WTC11 (cell line): ENCODE measurements around the gene GNAO1. TPM values are rescaled to one million over a fixed set of nuclear protein-coding genes. Genes with fewer than 3 reads are reported as not detected.
"Not testable (repeated sequence)": the region's sequence is repeated elsewhere in the genome, so short reads cannot be mapped to it uniquely, and the experiment has no call there.

Experiments used
- ATAC-seq: fragments of 200-7000 bp; cut with Tn5 transposase; 2 replicates; pipeline ENCODE4 v1.10.0; 2021; ENCODE audit warnings: mild to moderate bottlenecking, moderate library complexity
- CTCF ChIA-PET: fragments of 300-600 bp; sonication (Branson Sonifier 250); formaldehyde crosslinking; loops from one replicate; lab custom pipeline; 2021; ENCODE audit warnings: antibody characterized with exemption; lab: Charles Lee
- POLR2A ChIA-PET: fragments of 350-600 bp; sonication (Branson Sonifier 250); formaldehyde crosslinking; loops from one replicate; lab custom pipeline; 2021; ENCODE audit warnings: antibody characterized with exemption; lab: Charles Lee
- DNase-seq: peaks from one replicate; pipeline ENCODE4 v3.0.0; 2021; ENCODE audit warnings: low spot score
- H3K27ac Mint-ChIP-seq: 2 replicates; pipeline ENCODE4 v1.8.0; 2021; ENCODE audit warnings: mixed read lengths
- H3K27me3 Mint-ChIP-seq: 2 replicates; pipeline ENCODE4 v1.8.0; 2021; ENCODE audit warnings: low read depth, mild to moderate bottlenecking, moderate library complexity, mixed read lengths
- H3K36me3 Mint-ChIP-seq: 2 replicates; pipeline ENCODE4 v1.8.0; 2021; ENCODE audit warnings: mixed read lengths
- H3K4me1 Mint-ChIP-seq: 2 replicates; pipeline ENCODE4 v1.8.0; 2022; ENCODE audit warnings: mixed read lengths
- H3K4me3 Mint-ChIP-seq: 2 replicates; pipeline ENCODE4 v1.8.0; 2021; ENCODE audit warnings: mild to moderate bottlenecking, moderate library complexity, mixed read lengths
- H3K9me3 Mint-ChIP-seq: 2 replicates; pipeline ENCODE4 v1.8.0; 2021; ENCODE audit warnings: mixed read lengths
- EMX1 ChIP-seq: fragments of 250-450 bp; sonication (Bioruptor Pico); IDR thresholded peaks from 2 replicates; pipeline ENCODE4 v1.8.0; 2021; ENCODE audit warnings: mild to moderate bottlenecking
- ESRRA ChIP-seq: sonication (generic); formaldehyde crosslinking; IDR thresholded peaks from 2 replicates; pipeline ENCODE4 v1.8.1; 2022; ENCODE audit warnings: mild to moderate bottlenecking, missing genetic modification reagents, borderline replicate concordance
- GTF2I ChIP-seq: fragments of 250-450 bp; sonication (Bioruptor Pico); conservative IDR thresholded peaks from 2 replicates; pipeline ENCODE4 v1.4.0; 2021; ENCODE audit warnings: mild to moderate bottlenecking
- NFATC4 ChIP-seq: fragments of 250-450 bp; sonication (Bioruptor Pico); IDR thresholded peaks from 2 replicates; pipeline ENCODE4 v1.9.0; 2021; ENCODE audit warnings: mild to moderate bottlenecking
- NFYB ChIP-seq: sonication (generic); formaldehyde crosslinking; conservative IDR thresholded peaks from 2 replicates; pipeline ENCODE4 v1.8.0; 2022; ENCODE audit warnings: low read depth, missing genetic modification reagents
- OVOL2 ChIP-seq: fragments of 250-450 bp; sonication (Bioruptor Pico); IDR thresholded peaks from 2 replicates; pipeline ENCODE4 v1.9.0; 2021; ENCODE audit warnings: mild to moderate bottlenecking, borderline replicate concordance
- SMAD3 ChIP-seq: sonication (generic); formaldehyde crosslinking; IDR thresholded peaks from 2 replicates; pipeline ENCODE4 v1.8.0; 2022; ENCODE audit warnings: missing genetic modification reagents, mild to moderate bottlenecking, borderline replicate concordance
- SMAD4 ChIP-seq: sonication (generic); formaldehyde crosslinking; IDR thresholded peaks from 2 replicates; pipeline ENCODE4 v1.8.0; 2022; ENCODE audit warnings: mild to moderate bottlenecking, missing genetic modification reagents
- ZNF138 ChIP-seq: sonication (generic); formaldehyde crosslinking; conservative IDR thresholded peaks from 2 replicates; pipeline ENCODE4 v1.8.1; 2022; ENCODE audit warnings: mild to moderate bottlenecking, moderate library complexity, missing genetic modification reagents
- ZNF232 ChIP-seq: sonication (generic); formaldehyde crosslinking; IDR thresholded peaks from 2 replicates; pipeline ENCODE4 v1.8.0; 2022; ENCODE audit warnings: mild to moderate bottlenecking, missing genetic modification reagents
- ZNF671 ChIP-seq: fragments of 250-450 bp; sonication (Bioruptor Pico); IDR thresholded peaks from 2 replicates; pipeline ENCODE4 v1.8.0; 2021; ENCODE audit warnings: mild to moderate bottlenecking
- total RNA-seq: library from RNA; stranded (reverse); gene quantifications from 3 replicates; pipeline ENCODE4 v1.2.3, GENCODE V29; 2021
- TF ChIP-seq, protein P1 (sequence below): fragments of 250-450 bp; sonication (Bioruptor Pico); conservative IDR thresholded peaks from 2 replicates; pipeline ENCODE4 v1.9.0; 2021; ENCODE audit warnings: mild to moderate bottlenecking
- TF ChIP-seq, protein P2 (sequence below): fragments of 250-450 bp; sonication (Bioruptor Pico); IDR thresholded peaks from 2 replicates; pipeline ENCODE4 v1.9.0; 2021; ENCODE audit warnings: moderate library complexity, mild to moderate bottlenecking, inconsistent platforms, borderline replicate concordance
- TF ChIP-seq, protein P3 (sequence below): fragments of 250-450 bp; sonication (Bioruptor Pico); IDR thresholded peaks from 2 replicates; pipeline ENCODE4 v1.9.0; 2021; ENCODE audit warnings: mild to moderate bottlenecking
- TF ChIP-seq, protein P4 (sequence below): sonication (generic); formaldehyde crosslinking; IDR thresholded peaks from 2 replicates; pipeline ENCODE4 v1.8.1; 2023; ENCODE audit warnings: mild to moderate bottlenecking, missing genetic modification reagents, borderline replicate concordance

Gene GNAO1
- total RNA-seq, 1 experiment from 2014 or later, result 30.6 TPM

DNA sequence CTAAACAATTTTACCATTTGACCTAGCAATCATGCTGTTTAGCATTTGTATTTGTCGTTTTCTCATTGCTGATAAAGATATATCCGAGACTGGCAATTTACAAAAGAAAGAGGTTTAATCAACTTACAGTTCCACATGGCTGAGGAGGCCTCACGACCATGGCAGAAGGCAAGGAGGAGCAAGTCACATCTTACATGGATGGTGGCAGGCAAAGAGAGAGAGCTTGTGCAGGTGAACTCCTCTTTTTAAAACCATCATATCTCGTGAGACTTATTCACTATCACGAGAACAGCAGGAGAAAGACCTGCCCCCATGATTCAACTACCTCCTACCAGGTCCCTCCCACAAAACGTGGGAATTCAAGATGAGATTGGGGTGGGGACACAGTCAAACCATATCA is 187.8 kb downstream of the GNAO1 start:
- not testable (repeated sequence) for H3K27ac Mint-ChIP-seq

DNA sequence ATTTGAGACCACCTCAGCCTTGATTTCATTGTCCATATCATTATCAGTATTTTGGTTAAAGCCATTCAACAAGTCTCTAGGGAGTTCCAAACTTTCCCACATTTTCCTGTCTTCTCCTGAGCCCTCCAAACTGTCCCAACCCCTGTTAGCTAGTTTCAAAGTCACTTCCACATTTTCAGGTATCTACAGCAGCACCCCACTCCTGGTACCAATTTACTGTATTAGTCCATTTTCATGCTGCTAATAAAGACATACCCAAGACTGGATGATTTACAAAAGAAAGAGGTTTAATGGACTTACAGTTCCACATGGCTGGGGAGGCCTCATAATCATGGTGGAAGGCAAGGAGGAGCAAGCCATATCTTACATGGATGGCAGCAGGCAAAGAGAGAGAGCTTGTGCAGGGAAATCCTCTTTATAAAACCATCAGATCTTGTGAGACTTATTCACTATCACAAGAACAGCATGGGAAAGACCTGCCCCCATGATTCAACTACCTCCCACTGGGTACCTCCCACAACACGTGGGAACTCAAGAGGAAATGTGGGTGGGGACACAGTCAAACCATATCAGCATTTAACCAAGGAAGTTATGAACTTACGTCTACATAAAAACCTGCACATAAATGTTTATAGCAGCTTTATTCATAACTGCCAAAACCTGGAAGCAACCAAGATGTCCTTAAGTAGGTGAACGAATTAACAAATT is 189.6 kb downstream of the GNAO1 start:
- H3K4me3 Mint-ChIP-seq, H3K27me3 Mint-ChIP-seq, H3K4me1 Mint-ChIP-seq, POLR2A ChIA-PET, ATAC-seq, DNase-seq, CTCF ChIA-PET, H3K27ac Mint-ChIP-seq: not testable (repeated sequence)
- peaks cover 81% of the 10 kb centered on the region for H3K36me3 Mint-ChIP-seq
- H3K9me3 Mint-ChIP-seq, result peaks cover 54% of the 10 kb centered on the region

More for the DNA sequence above, 187.8 kb downstream of the GNAO1 start:
- H3K9me3 Mint-ChIP-seq, result peaks cover 54% of the 10 kb centered on the region
- CTCF ChIA-PET, POLR2A ChIA-PET, H3K4me1 Mint-ChIP-seq, DNase-seq, ATAC-seq, H3K4me3 Mint-ChIP-seq, H3K27me3 Mint-ChIP-seq: not testable (repeated sequence)
- H3K36me3 Mint-ChIP-seq, result peaks cover 68% of the 10 kb centered on the region

- H3K4me3 Mint-ChIP-seq, result no peak overlapping the region
- TF ChIP-seq GTF2I (CRISPR knock-in tag) (no peak), ZNF671 (CRISPR knock-in tag) (no peak), ESRRA (CRISPR knock-in tag) (no peak), NFATC4 (CRISPR knock-in tag) (no peak), NFYB (CRISPR knock-in tag) (no peak), OVOL2 (CRISPR knock-in tag) (no peak), SMAD4 (CRISPR knock-in tag) (no peak), ZNF138 (CRISPR knock-in tag) (no peak), ZNF232 (CRISPR knock-in tag) (no peak), SMAD3 (CRISPR knock-in tag) (no peak), EMX1 (CRISPR knock-in tag) (no peak)
- TF ChIP-seq, protein P1, sequence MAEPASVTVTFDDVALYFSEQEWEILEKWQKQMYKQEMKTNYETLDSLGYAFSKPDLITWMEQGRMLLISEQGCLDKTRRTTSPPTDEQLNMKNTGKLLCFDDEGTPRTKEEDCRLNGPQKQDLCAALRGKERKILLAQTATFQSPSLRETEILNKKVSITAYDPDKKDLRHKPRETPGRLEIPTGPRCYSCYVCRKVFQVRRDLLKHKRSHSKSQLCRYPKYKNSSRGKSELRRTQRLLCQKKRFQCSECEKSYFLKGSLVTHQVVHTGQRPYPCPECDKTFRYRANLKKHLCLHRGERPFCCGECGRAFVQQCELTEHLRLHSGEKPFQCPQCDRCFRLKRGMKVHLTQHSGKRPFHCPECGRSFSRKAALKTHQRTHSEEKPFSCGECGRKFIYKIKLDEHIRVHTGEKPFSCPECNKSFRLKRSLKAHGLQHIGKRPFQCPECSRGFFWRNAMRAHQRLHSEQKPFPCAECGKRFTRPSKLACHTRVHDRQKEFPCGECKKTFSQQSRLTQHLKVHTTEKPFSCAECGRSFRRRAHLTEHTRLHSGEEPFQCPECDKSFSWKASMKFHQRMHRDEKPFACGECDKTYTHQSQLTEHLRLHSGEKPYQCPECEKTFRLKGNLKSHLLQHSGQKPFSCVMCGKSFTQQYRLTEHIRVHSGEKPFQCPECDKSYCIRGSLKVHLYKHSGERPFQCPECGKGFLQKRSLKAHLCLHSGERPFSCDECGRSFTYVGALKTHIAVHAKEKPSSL, result no peak
- TF ChIP-seq, protein P2, sequence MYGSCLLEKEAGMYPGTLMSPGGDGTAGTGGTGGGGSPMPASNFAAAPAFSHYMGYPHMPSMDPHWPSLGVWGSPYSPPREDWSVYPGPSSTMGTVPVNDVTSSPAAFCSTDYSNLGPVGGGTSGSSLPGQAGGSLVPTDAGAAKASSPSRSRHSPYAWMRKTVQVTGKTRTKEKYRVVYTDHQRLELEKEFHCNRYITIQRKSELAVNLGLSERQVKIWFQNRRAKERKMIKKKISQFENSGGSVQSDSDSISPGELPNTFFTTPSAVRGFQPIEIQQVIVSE (CRISPR knock-in tag), result no peak
- TF ChIP-seq, protein P3, sequence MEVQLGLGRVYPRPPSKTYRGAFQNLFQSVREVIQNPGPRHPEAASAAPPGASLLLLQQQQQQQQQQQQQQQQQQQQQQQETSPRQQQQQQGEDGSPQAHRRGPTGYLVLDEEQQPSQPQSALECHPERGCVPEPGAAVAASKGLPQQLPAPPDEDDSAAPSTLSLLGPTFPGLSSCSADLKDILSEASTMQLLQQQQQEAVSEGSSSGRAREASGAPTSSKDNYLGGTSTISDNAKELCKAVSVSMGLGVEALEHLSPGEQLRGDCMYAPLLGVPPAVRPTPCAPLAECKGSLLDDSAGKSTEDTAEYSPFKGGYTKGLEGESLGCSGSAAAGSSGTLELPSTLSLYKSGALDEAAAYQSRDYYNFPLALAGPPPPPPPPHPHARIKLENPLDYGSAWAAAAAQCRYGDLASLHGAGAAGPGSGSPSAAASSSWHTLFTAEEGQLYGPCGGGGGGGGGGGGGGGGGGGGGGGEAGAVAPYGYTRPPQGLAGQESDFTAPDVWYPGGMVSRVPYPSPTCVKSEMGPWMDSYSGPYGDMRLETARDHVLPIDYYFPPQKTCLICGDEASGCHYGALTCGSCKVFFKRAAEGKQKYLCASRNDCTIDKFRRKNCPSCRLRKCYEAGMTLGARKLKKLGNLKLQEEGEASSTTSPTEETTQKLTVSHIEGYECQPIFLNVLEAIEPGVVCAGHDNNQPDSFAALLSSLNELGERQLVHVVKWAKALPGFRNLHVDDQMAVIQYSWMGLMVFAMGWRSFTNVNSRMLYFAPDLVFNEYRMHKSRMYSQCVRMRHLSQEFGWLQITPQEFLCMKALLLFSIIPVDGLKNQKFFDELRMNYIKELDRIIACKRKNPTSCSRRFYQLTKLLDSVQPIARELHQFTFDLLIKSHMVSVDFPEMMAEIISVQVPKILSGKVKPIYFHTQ (CRISPR knock-in tag), result no peak
- TF ChIP-seq, protein P4, sequence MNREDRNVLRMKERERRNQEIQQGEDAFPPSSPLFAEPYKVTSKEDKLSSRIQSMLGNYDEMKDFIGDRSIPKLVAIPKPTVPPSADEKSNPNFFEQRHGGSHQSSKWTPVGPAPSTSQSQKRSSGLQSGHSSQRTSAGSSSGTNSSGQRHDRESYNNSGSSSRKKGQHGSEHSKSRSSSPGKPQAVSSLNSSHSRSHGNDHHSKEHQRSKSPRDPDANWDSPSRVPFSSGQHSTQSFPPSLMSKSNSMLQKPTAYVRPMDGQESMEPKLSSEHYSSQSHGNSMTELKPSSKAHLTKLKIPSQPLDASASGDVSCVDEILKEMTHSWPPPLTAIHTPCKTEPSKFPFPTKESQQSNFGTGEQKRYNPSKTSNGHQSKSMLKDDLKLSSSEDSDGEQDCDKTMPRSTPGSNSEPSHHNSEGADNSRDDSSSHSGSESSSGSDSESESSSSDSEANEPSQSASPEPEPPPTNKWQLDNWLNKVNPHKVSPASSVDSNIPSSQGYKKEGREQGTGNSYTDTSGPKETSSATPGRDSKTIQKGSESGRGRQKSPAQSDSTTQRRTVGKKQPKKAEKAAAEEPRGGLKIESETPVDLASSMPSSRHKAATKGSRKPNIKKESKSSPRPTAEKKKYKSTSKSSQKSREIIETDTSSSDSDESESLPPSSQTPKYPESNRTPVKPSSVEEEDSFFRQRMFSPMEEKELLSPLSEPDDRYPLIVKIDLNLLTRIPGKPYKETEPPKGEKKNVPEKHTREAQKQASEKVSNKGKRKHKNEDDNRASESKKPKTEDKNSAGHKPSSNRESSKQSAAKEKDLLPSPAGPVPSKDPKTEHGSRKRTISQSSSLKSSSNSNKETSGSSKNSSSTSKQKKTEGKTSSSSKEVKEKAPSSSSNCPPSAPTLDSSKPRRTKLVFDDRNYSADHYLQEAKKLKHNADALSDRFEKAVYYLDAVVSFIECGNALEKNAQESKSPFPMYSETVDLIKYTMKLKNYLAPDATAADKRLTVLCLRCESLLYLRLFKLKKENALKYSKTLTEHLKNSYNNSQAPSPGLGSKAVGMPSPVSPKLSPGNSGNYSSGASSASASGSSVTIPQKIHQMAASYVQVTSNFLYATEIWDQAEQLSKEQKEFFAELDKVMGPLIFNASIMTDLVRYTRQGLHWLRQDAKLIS (CRISPR knock-in tag), result no peak
- H3K36me3 Mint-ChIP-seq, result peaks cover 79% of the 10 kb centered on the region
- no peaks in the 10 kb centered on the region; the same call in 1 of the 2 replicates for H3K27me3 Mint-ChIP-seq
- ChIA-PET POLR2A (interaction anchor here (0.6 kb wide), 1 partner anchor 21 kb away, joined by 6 read pairs; no protein-coding TSS in a partner anchor), CTCF (interaction anchor here (1.4 kb wide), 1 partner anchor 26 kb away, joined by 5 read pairs; no protein-coding TSS in a partner anchor)
- no peak overlapping the region for H3K27ac Mint-ChIP-seq
- DNase-seq (no peak), ATAC-seq (no peak)
- H3K4me1 Mint-ChIP-seq, result no peaks in the 10 kb centered on the region
- H3K9me3 Mint-ChIP-seq, result peaks cover 51% of the 10 kb centered on the region
Measured at GRCh38 chr16:56382459-56382858, 191.2 kb downstream of the GNAO1 start.
